Stimulated activated CD4-positive, alpha-beta T cell treated with anti-CD3 and anti-CD28 coated beads, Interleukin-4, amount 100 ng/mL, for 48 hours (primary cell): ENCODE measurements around the gene RPA1.

Experiments
- DNase-seq, 2 donors: peaks; one replicate each; pipeline ENCODE4 v3.0.0-alpha.2; 2020; ENCODE audit warnings: low read depth in 2 of 2

The RPA1 gene

GRCh38 chr17:1908699-1909309 lies 79.0 kb downstream of the RPA1 start:
- DNase-seq: peak in 1 of 2 donors; percentile 29

GRCh38 chr17:1909985-1910384 lies 80.2 kb downstream of the RPA1 start:
- no peak for DNase-seq

GRCh38 chr17:1912146-1912545 lies 82.3 kb downstream of the RPA1 start:
- no peak for DNase-seq

GRCh38 chr17:1913702-1914101 lies 83.9 kb downstream of the RPA1 start:
- no peak for DNase-seq

GRCh38 chr17:1914661-1915083 lies 84.9 kb downstream of the RPA1 start:
- DNase-seq: no peak

- DNase-seq: no peak
These were observed 86.1 kb downstream of the RPA1 start for GRCh38 chr17:1915889-1916288.

- DNase-seq: no peak
These were observed 86.5 kb downstream of the RPA1 start for GRCh38 chr17:1916316-1916715.

GRCh38 chr17:1916963-1917715 lies 87.3 kb downstream of the RPA1 start:
- DNase-seq: no peak

GRCh38 chr17:1918346-1919162 lies 88.7 kb downstream of the RPA1 start:
- DNase-seq: no peak

GRCh38 chr17:1919201-1919600 lies 89.4 kb downstream of the RPA1 start:
- no peak for DNase-seq

- DNase-seq: no peak
These were observed 91.1 kb downstream of the RPA1 start for GRCh38 chr17:1920948-1921351.

GRCh38 chr17:1928976-1929375 lies 99.2 kb downstream of the RPA1 start:
- no peak for DNase-seq

- DNase-seq: no peak
These were observed 100.5 kb downstream of the RPA1 start for GRCh38 chr17:1930337-1930645.

- DNase-seq: no peak
These were observed 102.2 kb downstream of the RPA1 start for GRCh38 chr17:1931844-1932579.

- DNase-seq: no peak
These were observed 104.3 kb downstream of the RPA1 start for GRCh38 chr17:1933875-1934715.

- no peak for DNase-seq
These were observed 105.1 kb downstream of the RPA1 start for GRCh38 chr17:1934901-1935300.

- no peak for DNase-seq
These were observed 107.0 kb downstream of the RPA1 start for GRCh38 chr17:1936766-1937165.

- no peak for DNase-seq
These were observed 107.7 kb downstream of the RPA1 start for GRCh38 chr17:1937461-1937860.

- DNase-seq: no peak
These were observed 110.4 kb downstream of the RPA1 start for GRCh38 chr17:1939981-1940809.

GRCh38 chr17:1940810-1941185 lies 111.0 kb downstream of the RPA1 start:
- no peak for DNase-seq
